AG04449 (cell line): Measurements from ENCODE around the gene TSPAN6.

Source experiments
- CTCF ChIA-PET: fragments of 350-600 bp; formaldehyde crosslinking; extraction: SDS; loops from one replicate; lab custom pipeline; 2021; ENCODE audit warnings: antibody characterized with exemption; lab: Yijun Ruan, JAX
- POLR2A ChIA-PET: fragments of 400-600, 350-600 bp; formaldehyde crosslinking; extraction: SDS; loops from one replicate; lab custom pipeline; 2020; ENCODE audit warnings: antibody characterized with exemption, inconsistent platforms; lab: Yijun Ruan, JAX
- DNase-seq: peaks from one replicate; pipeline ENCODE4 v3.0.0-alpha.2; 2010; ENCODE audit warnings: low read depth, low spot score
- H3K4me3 ChIP-seq: 2 replicates; pipeline ENCODE4 v1.5.1; 2011; ENCODE audit warnings: low read depth, mild to moderate bottlenecking, control low read depth, low read length
- TF ChIP-seq, protein P1 (sequence below): IDR thresholded peaks from one replicate; pipeline ENCODE4 v1.5.1; 2011; ENCODE audit warnings: mild to moderate bottlenecking, moderate library complexity, low read length, control low read depth, inconsistent platforms; ENCODE audit not compliant: insufficient read depth; ENCODE audit errors: missing control alignments

The TSPAN6 gene

DNA sequence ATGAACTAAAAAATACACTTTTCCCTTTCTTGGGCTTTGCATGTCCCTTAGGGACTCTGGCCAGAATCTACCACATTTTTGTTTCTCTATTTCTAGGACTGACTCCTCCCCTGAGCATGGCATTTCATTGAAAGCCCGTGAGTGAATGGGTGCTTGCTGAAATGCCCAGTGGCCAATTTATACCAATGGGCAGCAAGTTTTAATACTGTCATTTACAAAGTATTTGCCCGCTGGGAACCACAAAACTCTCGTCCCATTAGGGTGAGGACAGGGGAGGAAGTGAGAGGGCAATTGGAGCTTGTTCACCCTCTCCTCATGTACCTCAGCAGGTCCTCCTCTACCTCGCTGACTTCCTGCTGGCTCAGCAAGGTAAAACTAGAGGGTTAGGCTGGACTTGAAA, 8.5 kb upstream of the TSPAN6 start:
- CTCF ChIA-PET = interaction anchor here (1.2 to 3.4 kb wide), 5 partner anchors 9 to 40 kb away, joined by 3 to 18 read pairs (median 3); partner anchors contain the start of gene TSPAN6

DNA sequence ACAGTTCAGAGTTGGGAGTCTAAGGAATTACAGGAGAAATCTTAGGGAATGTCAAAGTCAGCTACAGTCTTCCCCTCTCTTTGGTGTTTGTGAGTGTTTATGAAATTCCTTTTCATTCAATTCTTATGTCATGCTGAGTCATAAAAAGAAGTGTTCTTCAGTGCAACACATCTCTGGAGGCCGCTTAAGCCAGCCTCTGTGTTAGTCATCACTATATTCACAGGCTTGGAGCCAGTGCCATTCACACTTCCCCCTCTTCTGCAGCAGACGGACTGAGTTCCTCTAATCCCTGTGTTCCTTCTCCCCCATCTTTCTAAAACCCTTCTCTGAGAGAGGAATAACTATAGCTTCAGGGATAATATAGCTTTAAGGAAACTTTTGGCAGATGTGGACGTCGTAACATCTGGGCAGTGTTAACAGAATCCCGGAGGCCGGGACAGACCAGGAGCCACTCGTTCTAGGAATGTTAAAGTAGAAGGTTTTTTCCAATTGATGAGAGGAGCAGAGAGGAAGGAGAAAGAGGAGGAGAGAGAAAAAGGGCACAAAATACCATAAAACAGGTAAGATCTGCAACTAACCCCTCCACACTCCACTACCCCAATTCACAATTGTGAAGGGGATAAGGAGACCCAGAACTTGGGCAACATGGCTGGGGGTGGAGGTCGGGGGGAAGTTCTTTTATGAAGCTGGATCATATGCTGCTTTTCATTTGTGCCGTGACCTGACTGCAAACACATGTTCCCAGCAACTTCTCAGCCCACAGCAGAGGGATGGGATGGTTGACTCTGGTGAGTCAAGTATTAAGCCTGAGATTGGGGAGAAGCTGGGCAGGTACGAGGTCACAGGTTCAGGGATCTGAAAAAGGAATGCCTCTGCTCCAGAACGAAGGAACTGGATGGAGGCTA, 7.6 kb upstream of the TSPAN6 start, which contains the start of gene SRPX2:
SRPX2 (plus strand) TSS at position 244 of the 905 bp plus-strand sequence. CDS start 2,124 bp downstream, outside the sequence.
- POLR2A ChIA-PET = interaction anchor here (0.8 kb wide), 1 partner anchor 76 kb away, joined by 3 read pairs; no protein-coding TSS in a partner anchor
- DNase-seq = peak; percentile 73
- CTCF ChIA-PET = interaction anchor here (1.2 to 3.4 kb wide), 6 partner anchors 8 to 133 kb away, joined by 3 to 18 read pairs (median 4); partner anchors contain the start of gene TSPAN6

More for the DNA sequence above, 8.5 kb upstream of the TSPAN6 start:
- DNase-seq = no peak
- TF ChIP-seq, protein P1, sequence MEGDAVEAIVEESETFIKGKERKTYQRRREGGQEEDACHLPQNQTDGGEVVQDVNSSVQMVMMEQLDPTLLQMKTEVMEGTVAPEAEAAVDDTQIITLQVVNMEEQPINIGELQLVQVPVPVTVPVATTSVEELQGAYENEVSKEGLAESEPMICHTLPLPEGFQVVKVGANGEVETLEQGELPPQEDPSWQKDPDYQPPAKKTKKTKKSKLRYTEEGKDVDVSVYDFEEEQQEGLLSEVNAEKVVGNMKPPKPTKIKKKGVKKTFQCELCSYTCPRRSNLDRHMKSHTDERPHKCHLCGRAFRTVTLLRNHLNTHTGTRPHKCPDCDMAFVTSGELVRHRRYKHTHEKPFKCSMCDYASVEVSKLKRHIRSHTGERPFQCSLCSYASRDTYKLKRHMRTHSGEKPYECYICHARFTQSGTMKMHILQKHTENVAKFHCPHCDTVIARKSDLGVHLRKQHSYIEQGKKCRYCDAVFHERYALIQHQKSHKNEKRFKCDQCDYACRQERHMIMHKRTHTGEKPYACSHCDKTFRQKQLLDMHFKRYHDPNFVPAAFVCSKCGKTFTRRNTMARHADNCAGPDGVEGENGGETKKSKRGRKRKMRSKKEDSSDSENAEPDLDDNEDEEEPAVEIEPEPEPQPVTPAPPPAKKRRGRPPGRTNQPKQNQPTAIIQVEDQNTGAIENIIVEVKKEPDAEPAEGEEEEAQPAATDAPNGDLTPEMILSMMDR = no peak
- H3K4me3 ChIP-seq = peak overlapping the region; percentile 53
- POLR2A ChIA-PET = interaction anchor here (0.8 kb wide), 1 partner anchor 75 kb away, joined by 3 read pairs; no protein-coding TSS in a partner anchor

DNA sequence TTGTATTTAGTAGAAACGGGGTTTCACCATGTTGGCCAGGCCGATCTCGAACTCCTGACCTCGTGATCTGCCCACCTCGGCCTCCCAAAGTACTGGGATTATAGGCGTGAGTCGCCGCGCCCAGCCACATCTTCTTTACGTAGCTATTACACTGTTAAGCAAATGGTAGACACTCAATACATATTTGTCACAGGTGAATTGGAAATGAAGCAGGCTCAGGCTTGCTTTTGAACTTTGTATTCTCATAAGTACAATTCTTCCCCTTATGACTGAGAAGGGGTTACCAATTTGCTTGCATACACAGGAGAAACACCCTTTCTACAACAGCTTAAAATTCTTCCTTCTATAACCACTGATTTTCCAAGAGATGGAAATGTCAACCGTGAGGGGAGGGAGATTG, 6.6 kb upstream of the TSPAN6 start:
- no peak for DNase-seq
- TF ChIP-seq, protein P1 = no peak
- ChIA-PET POLR2A (no interaction called here), CTCF (interaction anchor here (0.7 to 2.2 kb wide), 6 partner anchors 9 to 723 kb away, joined by 3 to 8 read pairs (median 4); no protein-coding TSS in a partner anchor)
- no peak overlapping the region for H3K4me3 ChIP-seq

More for the DNA sequence above, 7.6 kb upstream of the TSPAN6 start, which contains the start of gene SRPX2:
- TF ChIP-seq, protein P1 = no peak
- H3K4me3 ChIP-seq = peak within 1 kb of the TSS; percentile 53

DNA sequence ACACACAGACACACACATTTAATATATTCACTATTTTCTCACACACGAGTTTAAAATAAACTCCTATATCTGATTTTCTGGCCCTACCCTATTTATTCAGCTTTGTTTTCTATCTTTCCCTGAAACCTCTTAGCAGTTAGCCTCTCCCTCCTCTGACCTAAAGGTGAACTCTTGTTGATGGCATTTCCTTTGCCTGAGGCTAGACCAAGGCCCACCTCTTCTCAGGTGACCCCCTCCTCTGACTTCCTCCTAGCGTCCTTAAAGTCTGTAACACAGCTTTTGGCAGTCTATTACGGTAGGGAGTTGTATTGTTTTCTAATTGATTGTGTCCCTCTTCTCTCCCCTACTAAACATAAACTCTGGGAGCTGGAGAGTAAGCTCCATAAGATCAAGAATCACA, 5.7 kb upstream of the TSPAN6 start:
- ChIA-PET POLR2A (no interaction called here), CTCF (interaction anchor here (0.7 to 2.2 kb wide), 5 partner anchors 10 to 723 kb away, joined by 4 to 8 read pairs (median 4); no protein-coding TSS in a partner anchor)
- no peak overlapping the region for H3K4me3 ChIP-seq

DNA sequence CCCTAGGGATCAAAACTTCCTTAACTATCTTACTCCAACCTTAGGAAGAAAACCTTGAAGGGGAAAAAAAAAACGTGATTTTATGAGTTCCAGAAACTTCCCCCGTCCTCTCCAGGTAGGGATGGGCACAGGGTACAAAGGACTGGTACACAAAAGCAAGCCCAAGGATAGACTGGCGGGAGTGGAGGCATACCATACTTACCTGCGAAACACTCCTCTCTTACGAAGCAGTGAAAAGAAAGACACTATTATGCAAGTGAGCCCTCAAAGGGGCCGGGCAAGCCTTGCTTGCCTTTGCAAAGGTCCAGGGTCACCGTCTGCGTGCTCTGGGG, 651 bp downstream of the TSPAN6 start:
- POLR2A ChIA-PET = no interaction called here
- TF ChIP-seq, protein P1 = no peak
- DNase-seq = no peak
- CTCF ChIA-PET = interaction anchor here (0.6 to 3.5 kb wide), 12 partner anchors 9 to 124 kb away, joined by 3 to 27 read pairs (median 9); partner anchors contain the start of gene SRPX2
- H3K4me3 ChIP-seq = peak overlapping the region; percentile 66

More for the DNA sequence above, 5.7 kb upstream of the TSPAN6 start:
- TF ChIP-seq, protein P1 = no peak
- no peak for DNase-seq
